HG03175 (cell line): ENCODE data around the gene ZSCAN23.
A peak's percentile ranks its signal among the peaks of the same experiment; 100 is the strongest.
"Not testable (repeated sequence)": the region's sequence is repeated elsewhere in the genome, so short reads cannot be mapped to it uniquely, and the experiment has no call there.

Experiments
- ATAC-seq: cut with Tn5 transposase; IDR thresholded peaks from one replicate; pipeline ENCODE4 v1.9.1; 2021; ENCODE audit warnings: mild to moderate bottlenecking, moderate library complexity; ENCODE audit not compliant: unreplicated experiment

The ZSCAN23 gene

GRCh38 chr6:28443112-28443773 is at the start of gene ZSCAN23:
Gene ZSCAN23 (minus strand): TSS chr6:28443491. CDS start chr6:28436266, 7,225 bp downstream.
- ATAC-seq, result peak; percentile 94

- ATAC-seq, result no peak
Measured at GRCh38 chr6:28491984-28492317, 48.7 kb upstream of the ZSCAN23 start.

- peak; percentile 16 for ATAC-seq
Measured at GRCh38 chr6:28490205-28490890, 47.1 kb upstream of the ZSCAN23 start.

DNA sequence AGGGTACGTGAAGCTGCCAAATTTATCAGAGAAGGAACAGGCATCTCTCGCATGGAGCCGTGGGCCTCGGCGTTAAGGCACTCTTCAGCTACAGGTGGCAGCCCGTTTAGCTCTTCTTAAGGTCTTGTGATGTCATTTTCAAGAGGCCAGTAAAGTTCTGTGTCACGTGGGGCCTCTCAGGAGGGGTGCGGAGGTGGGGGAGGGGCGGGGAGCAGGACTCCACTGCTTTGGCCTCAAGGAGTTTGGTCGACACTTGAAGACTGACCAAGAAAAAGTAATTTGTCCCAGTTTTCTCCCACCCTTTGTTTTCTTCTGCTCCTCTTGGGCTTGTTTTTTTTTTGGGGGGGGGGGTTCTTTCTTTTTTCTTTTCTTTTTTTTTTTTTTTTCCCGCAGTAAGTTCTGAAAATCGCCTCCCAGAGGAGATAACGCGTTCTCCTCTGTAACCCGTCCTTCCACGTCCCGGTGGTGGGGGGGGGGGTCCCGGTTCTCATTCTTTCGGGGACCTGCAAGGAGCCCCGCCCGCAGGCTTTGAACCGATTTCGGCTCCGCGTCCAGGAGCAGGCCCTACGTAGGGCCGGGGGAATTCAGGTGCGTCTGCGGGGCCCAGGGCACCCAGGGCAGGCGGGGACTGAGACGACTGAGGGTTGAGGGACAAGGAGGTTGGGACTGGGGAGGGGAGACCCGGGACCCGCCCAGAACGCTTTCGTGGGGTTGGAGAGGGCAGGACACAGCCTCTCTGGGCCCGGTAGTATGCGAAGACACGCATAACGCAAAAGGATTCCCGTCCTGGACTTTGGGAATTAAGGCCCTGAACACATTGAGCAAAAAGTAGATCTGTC is 46.3 kb upstream of the ZSCAN23 start:
- peak; percentile 79 for ATAC-seq

- peak; percentile 28 for ATAC-seq
Measured at GRCh38 chr6:28488916-28489365, 45.6 kb upstream of the ZSCAN23 start.

- ATAC-seq, result no peak
Measured at GRCh38 chr6:28486988-28487742, 43.9 kb upstream of the ZSCAN23 start.

GRCh38 chr6:28486533-28486932 is 43.2 kb upstream of the ZSCAN23 start:
- no peak for ATAC-seq

DNA sequence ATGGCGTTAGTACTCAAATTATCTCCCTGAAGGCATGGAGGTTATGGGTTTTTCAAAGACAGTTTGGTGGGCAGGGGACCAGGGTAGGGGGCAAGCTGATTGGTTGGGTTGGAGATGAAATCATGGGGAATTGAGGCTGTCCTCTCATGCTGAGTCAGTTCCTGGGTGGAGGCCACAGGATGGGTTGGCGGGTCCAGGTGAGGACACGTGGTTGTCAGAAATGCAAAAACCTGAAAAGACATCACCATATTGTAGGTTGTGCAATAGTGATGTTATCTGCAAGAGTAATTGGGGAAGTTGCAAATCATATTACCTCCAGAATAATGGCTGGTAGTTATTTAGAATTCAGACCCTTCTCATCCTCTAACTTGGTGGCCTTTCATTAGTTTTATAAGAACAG is 42.2 kb upstream of the ZSCAN23 start:
- no peak for ATAC-seq

GRCh38 chr6:28480253-28480932 is 37.1 kb upstream of the ZSCAN23 start:
- ATAC-seq, result no peak

GRCh38 chr6:28478518-28478917 is 35.2 kb upstream of the ZSCAN23 start:
- ATAC-seq, result no peak

DNA sequence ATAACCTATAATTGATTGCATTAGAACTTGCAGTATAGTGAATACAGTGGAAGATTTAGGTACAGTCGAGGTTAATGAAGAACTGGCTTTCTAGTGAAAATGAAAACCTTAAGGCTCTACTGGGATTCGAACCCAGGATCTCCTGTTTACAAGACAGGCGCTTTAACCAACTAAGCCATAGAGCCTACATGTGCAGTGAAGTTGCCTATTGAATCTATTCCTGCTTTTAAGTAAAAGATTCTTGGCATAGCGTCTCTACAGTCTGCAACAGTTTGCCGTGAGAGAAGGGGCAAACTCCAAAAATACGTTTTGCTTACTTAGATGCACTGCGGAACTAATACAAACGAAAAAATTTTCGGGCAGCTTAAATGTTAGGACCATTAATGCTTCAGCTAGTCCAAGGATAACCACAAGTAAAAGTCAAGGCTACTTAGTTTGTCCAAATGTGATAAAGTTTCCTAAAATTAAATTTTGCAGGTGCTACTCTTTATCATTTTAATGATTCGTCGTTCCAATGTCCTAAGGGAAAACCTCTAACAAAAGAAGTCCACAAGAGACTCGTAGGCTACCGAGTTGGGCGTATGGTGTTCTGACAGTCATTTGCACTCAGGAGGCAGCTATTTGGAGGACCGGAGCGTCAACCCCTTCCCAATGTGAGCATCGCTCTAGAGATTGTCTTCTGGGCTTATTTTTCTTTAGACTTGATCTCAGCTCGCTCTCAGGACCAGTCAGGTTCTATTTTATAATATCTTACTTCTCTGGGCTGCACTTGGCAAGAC is 31.3 kb upstream of the ZSCAN23 start:
- no peak for ATAC-seq

GRCh38 chr6:28469153-28469745 is 26.0 kb upstream of the ZSCAN23 start:
- ATAC-seq, result not testable (repeated sequence)

GRCh38 chr6:28468056-28468455 is 24.8 kb upstream of the ZSCAN23 start:
- ATAC-seq, result no peak

- no peak for ATAC-seq
Measured at GRCh38 chr6:28462401-28462800, 19.1 kb upstream of the ZSCAN23 start.

- ATAC-seq, result no peak
Measured at GRCh38 chr6:28458568-28458967, 15.3 kb upstream of the ZSCAN23 start.

GRCh38 chr6:28449056-28449455 is 5.8 kb upstream of the ZSCAN23 start:
- ATAC-seq, result no peak

GRCh38 chr6:28447512-28447906 is 4.2 kb upstream of the ZSCAN23 start:
- not testable (repeated sequence) for ATAC-seq

- ATAC-seq, result no peak
Measured at GRCh38 chr6:28446818-28447511, 3.7 kb upstream of the ZSCAN23 start.

GRCh38 chr6:28444759-28445158 is 1.5 kb upstream of the ZSCAN23 start:
- ATAC-seq, result not testable (repeated sequence)
